BLaER1 (cell line): ENCODE measurements around the gene LIN37.

ENCODE experiments used
- H3K27ac ChIP-seq: shearing (Covaris generic); formaldehyde crosslinking; 2 replicates; pipeline ENCODE4 v1.8.1; 2022
- H3K27me3 ChIP-seq: shearing (Covaris generic); formaldehyde crosslinking; 2 replicates; pipeline ENCODE4 v1.8.1; 2022
- H3K36me3 ChIP-seq: shearing (Covaris generic); formaldehyde crosslinking; 2 replicates; pipeline ENCODE4 v1.8.1; 2022
- H3K4me1 ChIP-seq: shearing (Covaris generic); formaldehyde crosslinking; 2 replicates; pipeline ENCODE4 v1.8.1; 2022
- H3K4me2 ChIP-seq: shearing (Covaris generic); formaldehyde crosslinking; 2 replicates; pipeline ENCODE4 v1.8.1; 2022
- H3K4me3 ChIP-seq: shearing (Covaris generic); formaldehyde crosslinking; 2 replicates; pipeline ENCODE4 v1.8.1; 2022
- H3K9ac ChIP-seq: shearing (Covaris generic); formaldehyde crosslinking; 2 replicates; pipeline ENCODE4 v1.8.1; 2022
- H3K9me3 ChIP-seq: shearing (Covaris generic); formaldehyde crosslinking; 2 replicates; pipeline ENCODE4 v1.8.1; 2022
- H4K20me1 ChIP-seq: shearing (Covaris generic); formaldehyde crosslinking; 2 replicates; pipeline ENCODE4 v1.8.1; 2022
- Cebpa-rat ChIP-seq: shearing (Covaris generic); IDR thresholded peaks from 2 replicates; pipeline ENCODE4 v1.8.1; 2022

The LIN37 gene

DNA sequence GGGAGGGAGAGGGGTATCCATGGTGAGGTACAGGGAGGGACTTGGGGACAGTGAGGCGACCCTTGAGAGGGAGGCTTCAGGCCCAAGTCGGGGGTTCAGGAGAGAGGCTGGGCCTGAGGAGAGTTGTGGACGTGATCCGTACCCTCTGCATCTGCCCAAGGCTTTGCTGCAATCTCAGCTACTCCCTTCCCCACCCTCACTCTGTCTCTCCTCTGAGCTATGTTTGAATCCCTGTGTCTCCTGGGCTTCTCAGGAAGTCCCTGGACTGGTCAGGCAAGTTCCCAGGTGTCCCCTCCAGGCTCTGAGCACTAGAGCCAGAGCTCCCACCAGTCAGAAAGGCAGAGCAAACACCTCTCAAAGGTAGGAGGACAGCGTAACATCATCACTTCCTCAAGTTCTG is 1.8 kb downstream of the LIN37 start:
- peaks cover 45% of the 10 kb centered on the region for H3K4me1 ChIP-seq
- H3K4me2 ChIP-seq, result peak overlapping the region; percentile 90
- TF ChIP-seq Cebpa-rat, result no peak
- no peaks in the 10 kb centered on the region for H3K9me3 ChIP-seq
- peaks cover 29% of the 10 kb centered on the region for H3K36me3 ChIP-seq
- H4K20me1 ChIP-seq, result no peaks in the 10 kb centered on the region
- H3K9ac ChIP-seq, result peak overlapping the region; percentile 53
- no peak overlapping the region for H3K4me3 ChIP-seq
- H3K27ac ChIP-seq, result no peak overlapping the region; the same call in 1 of the 2 replicates
- H3K27me3 ChIP-seq, result no peaks in the 10 kb centered on the region

GRCh38 chr19:35751839-35752745 is 3.7 kb downstream of the LIN37 start:
- no peak for TF ChIP-seq Cebpa-rat
- H3K4me2 ChIP-seq, result no peak overlapping the region
- peaks cover 34% of the 10 kb centered on the region for H3K36me3 ChIP-seq
- H3K27ac ChIP-seq, result no peak overlapping the region
- no peaks in the 10 kb centered on the region for H4K20me1 ChIP-seq
- H3K4me1 ChIP-seq, result peaks cover 38% of the 10 kb centered on the region
- H3K4me3 ChIP-seq, result no peak overlapping the region
- H3K9me3 ChIP-seq, result no peaks in the 10 kb centered on the region
- H3K9ac ChIP-seq, result no peak overlapping the region
- H3K27me3 ChIP-seq, result no peaks in the 10 kb centered on the region

DNA sequence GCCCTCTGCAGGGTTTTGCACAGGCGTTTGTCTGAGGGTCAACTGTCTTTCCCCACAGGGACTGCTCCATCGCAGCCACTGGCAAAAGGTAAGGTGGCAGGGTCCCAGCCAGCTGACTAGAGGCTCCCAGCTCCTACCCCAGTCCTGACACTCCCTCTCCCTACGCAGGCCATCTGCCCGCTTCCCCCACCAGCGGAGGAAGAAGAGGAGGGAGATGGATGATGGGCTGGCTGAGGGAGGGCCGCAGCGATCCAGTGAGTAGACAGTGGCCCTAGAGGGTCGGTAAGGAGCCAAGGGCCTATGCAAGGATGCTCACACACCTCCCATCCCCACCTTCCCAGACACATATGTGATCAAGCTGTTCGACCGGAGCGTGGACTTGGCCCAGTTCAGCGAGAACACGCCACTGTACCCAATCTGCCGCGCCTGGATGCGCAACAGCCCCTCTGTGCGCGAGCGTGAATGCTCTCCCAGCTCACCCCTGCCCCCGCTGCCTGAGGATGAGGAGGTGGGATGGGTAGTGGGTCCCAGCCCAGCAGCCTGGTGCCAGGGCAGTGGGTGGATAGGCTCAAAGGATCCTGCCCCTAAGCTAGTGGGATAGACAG is 4.5 kb downstream of the LIN37 start:
- H3K4me1 ChIP-seq, result peaks cover 34% of the 10 kb centered on the region
- H3K9ac ChIP-seq, result no peak overlapping the region
- H3K27me3 ChIP-seq, result no peaks in the 10 kb centered on the region
- no peak overlapping the region for H3K4me3 ChIP-seq
- H3K27ac ChIP-seq, result no peak overlapping the region
- H4K20me1 ChIP-seq, result no peaks in the 10 kb centered on the region
- peaks cover 34% of the 10 kb centered on the region for H3K36me3 ChIP-seq
- no peaks in the 10 kb centered on the region for H3K9me3 ChIP-seq
- H3K4me2 ChIP-seq, result no peak overlapping the region
- TF ChIP-seq Cebpa-rat, result no peak

DNA sequence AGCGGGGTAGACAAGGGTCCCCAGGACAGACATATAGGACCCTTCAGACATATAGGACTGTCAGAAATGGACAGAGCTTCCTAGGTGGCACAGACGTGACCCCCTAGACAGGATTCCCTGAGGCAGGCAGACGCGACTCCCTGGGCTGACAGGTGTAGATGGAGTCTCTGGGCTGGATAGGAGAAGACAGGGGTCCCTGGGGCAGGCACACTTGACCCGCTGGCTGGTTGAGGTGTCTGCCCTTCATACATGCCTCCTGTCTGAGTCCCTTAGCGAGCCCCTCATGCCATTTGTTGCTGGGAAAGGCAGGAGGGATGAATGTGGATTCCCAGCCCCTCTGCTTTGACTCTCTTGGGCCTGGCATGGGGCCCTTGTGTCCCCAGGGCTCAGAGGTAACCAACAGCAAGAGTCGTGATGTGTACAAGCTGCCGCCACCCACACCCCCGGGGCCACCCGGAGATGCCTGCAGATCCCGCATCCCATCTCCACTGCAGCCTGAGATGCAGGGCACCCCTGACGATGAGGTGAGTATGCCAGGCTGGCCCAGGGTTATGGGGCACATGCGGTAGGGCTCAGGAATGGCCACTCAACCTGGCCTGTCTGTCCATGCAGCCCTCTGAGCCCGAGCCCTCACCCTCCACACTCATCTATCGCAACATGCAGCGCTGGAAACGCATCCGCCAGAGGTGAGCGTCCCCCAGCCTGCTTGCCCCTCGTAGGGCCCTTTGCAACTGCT is 5.4 kb downstream of the LIN37 start:
- Histone ChIP-seq H3K4me1 (peaks cover 34% of the 10 kb centered on the region), H3K4me2 (no peak overlapping the region), H3K4me3 (no peak overlapping the region), H3K36me3 (peaks cover 34% of the 10 kb centered on the region), H3K9ac (no peak overlapping the region), H3K27ac (no peak overlapping the region), H4K20me1 (no peaks in the 10 kb centered on the region), H3K9me3 (no peaks in the 10 kb centered on the region), H3K27me3 (no peaks in the 10 kb centered on the region)
- TF ChIP-seq Cebpa-rat, result no peak

DNA sequence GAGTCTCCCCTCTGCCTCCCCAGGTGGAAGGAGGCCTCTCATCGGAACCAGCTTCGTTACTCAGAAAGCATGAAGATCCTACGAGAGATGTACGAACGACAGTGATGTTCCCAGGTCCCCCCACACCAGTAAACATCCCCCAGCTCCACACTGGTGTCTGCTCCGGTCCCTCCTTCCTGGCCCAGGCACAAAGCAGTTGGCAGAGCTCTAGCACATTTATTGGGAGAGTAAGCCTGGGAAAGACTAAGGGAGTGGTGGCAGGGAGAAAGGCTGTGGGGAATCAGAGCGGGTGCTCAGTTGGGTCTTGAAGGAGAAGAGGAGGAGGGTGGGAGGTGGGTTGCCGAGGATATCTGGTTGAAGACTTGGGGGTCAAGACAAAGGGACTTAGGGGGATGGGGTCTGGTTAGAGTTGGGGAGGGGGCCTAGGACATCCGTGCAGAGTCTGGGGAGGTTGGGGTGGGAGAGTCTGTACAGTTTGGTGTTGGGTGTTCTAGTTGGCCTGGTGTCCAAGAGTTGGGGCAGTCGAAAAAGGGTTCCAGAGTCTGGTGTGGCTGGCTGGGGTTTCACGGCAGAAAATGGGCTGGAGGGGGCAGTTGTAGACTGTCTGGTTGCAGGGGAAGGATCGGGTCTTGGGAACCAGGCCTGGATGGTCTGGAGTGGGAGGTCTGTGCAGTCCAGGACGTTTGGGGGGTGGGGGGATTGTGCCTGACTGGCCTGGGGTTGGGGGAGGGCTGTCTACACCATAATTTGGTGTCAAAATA is 6.2 kb downstream of the LIN37 start:
- peaks cover 34% of the 10 kb centered on the region for H3K4me1 ChIP-seq
- H3K4me3 ChIP-seq, result no peak overlapping the region
- H3K9ac ChIP-seq, result no peak overlapping the region
- no peaks in the 10 kb centered on the region for H3K9me3 ChIP-seq
- H4K20me1 ChIP-seq, result peaks cover 7% of the 10 kb centered on the region
- no peaks in the 10 kb centered on the region for H3K27me3 ChIP-seq
- no peak overlapping the region for H3K4me2 ChIP-seq
- peaks cover 34% of the 10 kb centered on the region for H3K36me3 ChIP-seq
- TF ChIP-seq Cebpa-rat, result no peak
- no peak overlapping the region for H3K27ac ChIP-seq

- peaks cover 34% of the 10 kb centered on the region for H3K4me1 ChIP-seq
- H3K36me3 ChIP-seq, result peaks cover 40% of the 10 kb centered on the region
- H3K9me3 ChIP-seq, result no peaks in the 10 kb centered on the region
- H3K4me3 ChIP-seq, result no peak overlapping the region
- no peak overlapping the region for H3K9ac ChIP-seq
- no peak for TF ChIP-seq Cebpa-rat
- peaks cover 11% of the 10 kb centered on the region for H4K20me1 ChIP-seq
- no peak overlapping the region for H3K4me2 ChIP-seq
- no peak overlapping the region for H3K27ac ChIP-seq
- H3K27me3 ChIP-seq, result no peaks in the 10 kb centered on the region
Measured at GRCh38 chr19:35755131-35755549, 6.8 kb downstream of the LIN37 start.

DNA sequence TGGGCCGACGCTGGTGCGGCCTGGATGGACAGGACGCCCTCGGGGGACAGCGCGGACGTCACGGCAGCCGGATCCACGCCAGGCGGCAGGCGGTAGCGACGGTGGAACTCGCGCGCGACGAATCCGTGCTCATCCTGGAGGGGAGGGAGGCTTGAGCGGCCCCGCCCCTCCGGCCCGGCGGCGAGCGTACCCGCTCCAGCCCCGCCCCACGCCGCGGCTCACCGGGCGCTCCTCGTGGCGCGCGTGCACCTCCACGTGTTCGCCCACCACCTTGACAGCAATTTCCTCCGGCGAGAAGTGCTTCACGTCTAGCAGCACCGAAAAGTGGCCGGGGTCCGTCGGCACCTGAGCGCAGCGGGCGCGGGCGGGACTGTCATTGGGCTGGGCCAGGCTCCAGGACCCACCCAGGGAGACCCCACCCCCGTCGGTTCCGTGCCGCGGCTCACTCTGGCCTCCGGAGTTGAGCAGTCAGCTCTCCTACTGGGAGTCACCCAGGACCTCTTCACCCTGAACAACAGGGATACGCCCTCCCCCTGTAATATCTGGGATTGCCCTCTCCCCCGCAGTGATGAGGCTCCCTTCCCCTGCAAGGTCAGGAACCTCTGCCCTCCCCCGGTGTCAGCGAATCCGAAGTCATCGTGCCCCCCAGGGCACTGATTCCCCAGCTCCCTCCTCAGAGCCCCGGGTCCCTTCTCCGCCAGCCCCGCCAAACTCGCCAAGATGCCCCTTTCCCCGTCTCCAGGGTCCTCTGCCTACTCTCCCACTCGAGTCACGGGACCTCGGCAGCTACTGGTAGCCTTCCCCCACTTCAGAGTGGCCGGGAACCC is 7.4 kb downstream of the LIN37 start:
- Histone ChIP-seq H3K27me3 (no peaks in the 10 kb centered on the region), H3K4me1 (peaks cover 28% of the 10 kb centered on the region), H4K20me1 (peaks cover 11% of the 10 kb centered on the region), H3K27ac (no peak overlapping the region), H3K9me3 (no peaks in the 10 kb centered on the region), H3K36me3 (peaks cover 47% of the 10 kb centered on the region), H3K4me2 (no peak overlapping the region), H3K9ac (no peak overlapping the region), H3K4me3 (no peak overlapping the region)
- no peak for TF ChIP-seq Cebpa-rat

GRCh38 chr19:35756377-35757230 is 8.2 kb downstream of the LIN37 start, which contains the start of gene HSPB6:
Gene HSPB6, minus strand, starts transcription at chr19:35757029. Its CDS starts 21 bp downstream, at chr19:35757008.
- Histone ChIP-seq H3K9ac (peak within 1 kb of the TSS; percentile 82), H4K20me1 (peaks cover 11% of the 10 kb centered on the region), H3K4me2 (peak within 1 kb of the TSS; percentile 98), H3K27me3 (no peaks in the 10 kb centered on the region), H3K9me3 (no peaks in the 10 kb centered on the region), H3K4me3 (peak within 1 kb of the TSS; percentile 95), H3K4me1 (peaks cover 27% of the 10 kb centered on the region), H3K36me3 (peaks cover 55% of the 10 kb centered on the region), H3K27ac (peak within 1 kb of the TSS; percentile 87)
- no peak for TF ChIP-seq Cebpa-rat
